ENCODE results near the gene C1orf174.

C1orf174 gene

GRCh38 chr1:3926956-3927355 lies 26.9 kb upstream of the C1orf174 start:
- Histone ChIP-seq H4K12ac (ENCODE audit: low read depth, low read length) (no peak overlapping the region), H2BK5ac (ENCODE audit: low read depth, low read length, poor library complexity) (no peak overlapping the region), H3K23ac (ENCODE audit: low read length) (no peak overlapping the region), H3K27me3 (ENCODE audit: insufficient read depth, low read length) (no peaks in the 10 kb centered on the region), H4K8ac (ENCODE audit: low read depth, low read length) (no peak overlapping the region), H2AK5ac (ENCODE audit: low read length) (no peak overlapping the region), H3K79me1 (ENCODE audit: low read length) (no peaks in the 10 kb centered on the region), H3K36me3 (ENCODE audit: control insufficient read depth in 1 of 2, insufficient read depth in 2 of 2, low read length in 2 of 2) (no peaks in the 10 kb centered on the region), H3K4ac (ENCODE audit: low read depth, low read length) (no peak overlapping the region), H2BK12ac (ENCODE audit: low read length) (no peak overlapping the region), H3K79me2 (ENCODE audit: control insufficient read depth, insufficient read depth, low read length, poor library complexity) (no peaks in the 10 kb centered on the region), H3K18ac (ENCODE audit: low read length) (no peak overlapping the region), H2BK120ac (ENCODE audit: insufficient read depth, low read length, poor library complexity) (no peak overlapping the region), H3K4me2 (ENCODE audit: low read length) (no peak overlapping the region), H3K9ac (ENCODE audit: low read length) (no peak overlapping the region), H3K27ac (ENCODE audit: low read depth, low read length) (no peak overlapping the region), H3K14ac (ENCODE audit: low read length) (no peak overlapping the region), H3K9me3 (ENCODE audit: insufficient read depth, low read depth, low read length) (peaks cover 10% of the 10 kb centered on the region), H4K91ac (ENCODE audit: low read depth, low read length) (no peak overlapping the region), H3K4me1 (ENCODE audit: control insufficient read depth in 1 of 2, insufficient read depth in 2 of 2, low read length in 2 of 2) (no peaks in the 10 kb centered on the region), H3K4me3 (ENCODE audit: low read depth, low read length) (no peak overlapping the region), H2AFZ (ENCODE audit: insufficient read depth, low read length, poor library complexity) (no peak overlapping the region)
- no peak for DNase-seq

- Histone ChIP-seq H2AFZ (ENCODE audit: insufficient read depth, low read length, poor library complexity) (no peak overlapping the region), H3K27ac (ENCODE audit: low read depth, low read length) (no peak overlapping the region), H3K23ac (ENCODE audit: low read length) (no peak overlapping the region), H3K9me3 (ENCODE audit: insufficient read depth, low read depth, low read length) (peaks cover 10% of the 10 kb centered on the region), H3K18ac (ENCODE audit: low read length) (no peak overlapping the region), H3K14ac (ENCODE audit: low read length) (no peak overlapping the region), H3K27me3 (ENCODE audit: insufficient read depth, low read length) (no peaks in the 10 kb centered on the region), H3K9ac (ENCODE audit: low read length) (no peak overlapping the region), H3K4me2 (ENCODE audit: low read length) (no peak overlapping the region), H2BK12ac (ENCODE audit: low read length) (no peak overlapping the region), H4K91ac (ENCODE audit: low read depth, low read length) (no peak overlapping the region), H3K4me3 (ENCODE audit: low read depth, low read length) (no peak overlapping the region), H2BK120ac (ENCODE audit: insufficient read depth, low read length, poor library complexity) (no peak overlapping the region), H4K12ac (ENCODE audit: low read depth, low read length) (no peak overlapping the region), H4K8ac (ENCODE audit: low read depth, low read length) (no peak overlapping the region), H2BK5ac (ENCODE audit: low read depth, low read length, poor library complexity) (no peak overlapping the region), H3K79me1 (ENCODE audit: low read length) (no peaks in the 10 kb centered on the region), H2AK5ac (ENCODE audit: low read length) (no peak overlapping the region), H3K36me3 (ENCODE audit: control insufficient read depth in 1 of 2, insufficient read depth in 2 of 2, low read length in 2 of 2) (no peaks in the 10 kb centered on the region), H3K79me2 (ENCODE audit: control insufficient read depth, insufficient read depth, low read length, poor library complexity) (no peaks in the 10 kb centered on the region), H3K4ac (ENCODE audit: low read depth, low read length) (no peak overlapping the region), H3K4me1 (ENCODE audit: control insufficient read depth in 1 of 2, insufficient read depth in 2 of 2, low read length in 2 of 2) (no peaks in the 10 kb centered on the region)
- no peak for DNase-seq
- WGBS (ENCODE audit: extremely low coverage, insufficient coverage, insufficient read length), result no CpG with 5 or more reads among the region's 8 CpGs
Observed at GRCh38 chr1:3925762-3926161, 25.7 kb upstream of the C1orf174 start.

GRCh38 chr1:3925256-3925655 lies 25.2 kb upstream of the C1orf174 start:
- Histone ChIP-seq H3K36me3 (ENCODE audit: control insufficient read depth in 1 of 2, insufficient read depth in 2 of 2, low read length in 2 of 2) (no peaks in the 10 kb centered on the region), H4K91ac (ENCODE audit: low read depth, low read length) (no peak overlapping the region), H2BK120ac (ENCODE audit: insufficient read depth, low read length, poor library complexity) (no peak overlapping the region), H3K4ac (ENCODE audit: low read depth, low read length) (no peak overlapping the region), H3K9me3 (ENCODE audit: insufficient read depth, low read depth, low read length) (peaks cover 6% of the 10 kb centered on the region), H3K27ac (ENCODE audit: low read depth, low read length) (no peak overlapping the region), H3K23ac (ENCODE audit: low read length) (no peak overlapping the region), H3K4me2 (ENCODE audit: low read length) (no peak overlapping the region), H3K9ac (ENCODE audit: low read length) (no peak overlapping the region), H3K79me2 (ENCODE audit: control insufficient read depth, insufficient read depth, low read length, poor library complexity) (no peaks in the 10 kb centered on the region), H2BK12ac (ENCODE audit: low read length) (no peak overlapping the region), H3K4me3 (ENCODE audit: low read depth, low read length) (no peak overlapping the region), H2BK5ac (ENCODE audit: low read depth, low read length, poor library complexity) (no peak overlapping the region), H3K18ac (ENCODE audit: low read length) (no peak overlapping the region), H2AK5ac (ENCODE audit: low read length) (no peak overlapping the region), H2AFZ (ENCODE audit: insufficient read depth, low read length, poor library complexity) (no peak overlapping the region), H3K27me3 (ENCODE audit: insufficient read depth, low read length) (no peaks in the 10 kb centered on the region), H3K14ac (ENCODE audit: low read length) (no peak overlapping the region), H3K79me1 (ENCODE audit: low read length) (no peaks in the 10 kb centered on the region), H3K4me1 (ENCODE audit: control insufficient read depth in 1 of 2, insufficient read depth in 2 of 2, low read length in 2 of 2) (no peaks in the 10 kb centered on the region), H4K8ac (ENCODE audit: low read depth, low read length) (no peak overlapping the region), H4K12ac (ENCODE audit: low read depth, low read length) (no peak overlapping the region)
- no peak for DNase-seq
- WGBS (ENCODE audit: extremely low coverage, insufficient coverage, insufficient read length), result no CpG with 5 or more reads among the region's 12 CpGs

- H4K12ac ChIP-seq (ENCODE audit: low read depth, low read length), result no peak overlapping the region
- H3K9me3 ChIP-seq (ENCODE audit: insufficient read depth, low read depth, low read length), result peaks cover 6% of the 10 kb centered on the region
- H3K14ac ChIP-seq (ENCODE audit: low read length), result no peak overlapping the region
- no peaks in the 10 kb centered on the region for H3K79me2 ChIP-seq (ENCODE audit: control insufficient read depth, insufficient read depth, low read length, poor library complexity)
- no peaks in the 10 kb centered on the region for H3K27me3 ChIP-seq (ENCODE audit: insufficient read depth, low read length)
- H3K18ac ChIP-seq (ENCODE audit: low read length), result no peak overlapping the region
- H3K4me1 ChIP-seq (ENCODE audit: control insufficient read depth in 1 of 2, insufficient read depth in 2 of 2, low read length in 2 of 2), result no peaks in the 10 kb centered on the region
- H2BK12ac ChIP-seq (ENCODE audit: low read length), result no peak overlapping the region
- no peak overlapping the region for H2BK120ac ChIP-seq (ENCODE audit: insufficient read depth, low read length, poor library complexity)
- no peaks in the 10 kb centered on the region for H3K36me3 ChIP-seq (ENCODE audit: control insufficient read depth in 1 of 2, insufficient read depth in 2 of 2, low read length in 2 of 2)
- no peak overlapping the region for H3K4me2 ChIP-seq (ENCODE audit: low read length)
- no peak overlapping the region for H3K23ac ChIP-seq (ENCODE audit: low read length)
- no CpG with 5 or more reads among the region's 3 CpGs for WGBS (ENCODE audit: extremely low coverage, insufficient coverage, insufficient read length)
- H3K79me1 ChIP-seq (ENCODE audit: low read length), result no peaks in the 10 kb centered on the region
- no peak overlapping the region for H4K91ac ChIP-seq (ENCODE audit: low read depth, low read length)
- no peak overlapping the region for H4K8ac ChIP-seq (ENCODE audit: low read depth, low read length)
- H3K27ac ChIP-seq (ENCODE audit: low read depth, low read length), result no peak overlapping the region
- no peak overlapping the region for H2BK5ac ChIP-seq (ENCODE audit: low read depth, low read length, poor library complexity)
- no peak overlapping the region for H3K9ac ChIP-seq (ENCODE audit: low read length)
- no peak overlapping the region for H3K4me3 ChIP-seq (ENCODE audit: low read depth, low read length)
- peak in 1 of 2 donors; percentile 22 for DNase-seq
- H2AK5ac ChIP-seq (ENCODE audit: low read length), result no peak overlapping the region
- no peak overlapping the region for H2AFZ ChIP-seq (ENCODE audit: insufficient read depth, low read length, poor library complexity)
- no peak overlapping the region for H3K4ac ChIP-seq (ENCODE audit: low read depth, low read length)
Observed at GRCh38 chr1:3924825-3925220, 24.8 kb upstream of the C1orf174 start.
